HG02623 (cell line): ENCODE results near the gene EHMT1.
"Not testable (repeated sequence)": the region's sequence is repeated elsewhere in the genome, so short reads cannot be mapped to it uniquely, and the experiment has no call there.

ENCODE experiments used
- ATAC-seq: cut with Tn5 transposase; IDR thresholded peaks from one replicate; pipeline ENCODE4 v1.9.1; 2021; ENCODE audit warnings: moderate library complexity; ENCODE audit not compliant: unreplicated experiment

The EHMT1 gene

GRCh38 chr9:137614631-137615386, 4.0 kb upstream of the EHMT1 start:
- ATAC-seq: no peak

- ATAC-seq: no peak
Observed at GRCh38 chr9:137615387-137615871, 3.4 kb upstream of the EHMT1 start.

- ATAC-seq: peak; percentile 30
Observed at GRCh38 chr9:137619240-137620047, 639 bp downstream of the EHMT1 start.

GRCh38 chr9:137620048-137620405, 1.2 kb downstream of the EHMT1 start:
- no peak for ATAC-seq

GRCh38 chr9:137620581-137620980, 1.8 kb downstream of the EHMT1 start:
- no peak for ATAC-seq

- no peak for ATAC-seq
Observed at GRCh38 chr9:137621131-137621757, 2.4 kb downstream of the EHMT1 start.

GRCh38 chr9:137622211-137622610, 3.4 kb downstream of the EHMT1 start:
- not testable (repeated sequence) for ATAC-seq

- no peak for ATAC-seq
Observed at GRCh38 chr9:137626464-137626863, 7.7 kb downstream of the EHMT1 start.

GRCh38 chr9:137627406-137627805, 8.6 kb downstream of the EHMT1 start:
- not testable (repeated sequence) for ATAC-seq

GRCh38 chr9:137630126-137630525, 11.3 kb downstream of the EHMT1 start:
- ATAC-seq: no peak

- no peak for ATAC-seq
Observed at GRCh38 chr9:137630679-137631078, 11.9 kb downstream of the EHMT1 start.

- ATAC-seq: no peak
Observed at GRCh38 chr9:137631345-137632229, 12.8 kb downstream of the EHMT1 start.

- no peak for ATAC-seq
Observed at GRCh38 chr9:137632230-137633161, 13.7 kb downstream of the EHMT1 start.

- no peak for ATAC-seq
Observed at GRCh38 chr9:137634016-137634415, 15.2 kb downstream of the EHMT1 start.

GRCh38 chr9:137638680-137639079, 19.9 kb downstream of the EHMT1 start:
- no peak for ATAC-seq

GRCh38 chr9:137639303-137640051, 20.7 kb downstream of the EHMT1 start:
- no peak for ATAC-seq

- ATAC-seq: no peak
Observed at GRCh38 chr9:137640862-137641261, 22.1 kb downstream of the EHMT1 start.

- ATAC-seq: no peak
Observed at GRCh38 chr9:137642118-137642601, 23.4 kb downstream of the EHMT1 start.

- ATAC-seq: no peak
Observed at GRCh38 chr9:137642892-137643291, 24.1 kb downstream of the EHMT1 start.
